K562 treated with DMSO at 1 percent for 12 hours (cell line): ENCODE measurements around the gene KITLG. TPM values are rescaled to one million over a fixed set of nuclear protein-coding genes. Genes with fewer than 3 reads are reported as not detected.

Source experiments
- total RNA-seq: library from RNA; unstranded; fragments of 300-600 nt; gene quantifications from 2 replicates; pipeline ENCODE4 v1.2.3, GENCODE V29; 2022; ENCODE audit not compliant: insufficient read depth

The KITLG gene
- 0.15 and 0.17 TPM in 2 replicates for total RNA-seq

GRCh38 chr12:88580051-88580871, at the start of gene KITLG:
Gene KITLG, minus strand, starts transcription at chr12:88580471. Its CDS starts 193 bp downstream, at chr12:88580278.

